Mononuclear cell (primary cell): Measurements from ENCODE around the gene NOL4. TPM values are rescaled to one million over a fixed set of nuclear protein-coding genes. Genes with fewer than 3 reads are reported as not detected.

Experiments
- H3K27me3 ChIP-seq: 2 replicates; pipeline ENCODE4 v1.6.0; 2011; ENCODE audit warnings: low read length, control low read depth; ENCODE audit not compliant: insufficient read depth
- H3K4me1 ChIP-seq: 2 replicates; pipeline ENCODE4 v1.5.1; 2011; ENCODE audit warnings: mild to moderate bottlenecking, low read length, control low read depth; ENCODE audit not compliant: insufficient read depth
- H3K4me3 ChIP-seq: 2 replicates; pipeline ENCODE4 v1.5.1; 2011; ENCODE audit warnings: mild to moderate bottlenecking, low read length, moderate library complexity
- H3K9me3 ChIP-seq: 2 replicates; pipeline ENCODE4 v1.5.1; 2011; ENCODE audit warnings: low read depth, mild to moderate bottlenecking, control low read depth, low read length
- total RNA-seq: library from RNA; depleted of rRNA; stranded (reverse); fragments of >200 nt; gene quantifications from one replicate; pipeline ENCODE4 v1.2.3, GENCODE V29; 2012

The NOL4 gene
- total RNA-seq, 1 donor = not detected

DNA sequence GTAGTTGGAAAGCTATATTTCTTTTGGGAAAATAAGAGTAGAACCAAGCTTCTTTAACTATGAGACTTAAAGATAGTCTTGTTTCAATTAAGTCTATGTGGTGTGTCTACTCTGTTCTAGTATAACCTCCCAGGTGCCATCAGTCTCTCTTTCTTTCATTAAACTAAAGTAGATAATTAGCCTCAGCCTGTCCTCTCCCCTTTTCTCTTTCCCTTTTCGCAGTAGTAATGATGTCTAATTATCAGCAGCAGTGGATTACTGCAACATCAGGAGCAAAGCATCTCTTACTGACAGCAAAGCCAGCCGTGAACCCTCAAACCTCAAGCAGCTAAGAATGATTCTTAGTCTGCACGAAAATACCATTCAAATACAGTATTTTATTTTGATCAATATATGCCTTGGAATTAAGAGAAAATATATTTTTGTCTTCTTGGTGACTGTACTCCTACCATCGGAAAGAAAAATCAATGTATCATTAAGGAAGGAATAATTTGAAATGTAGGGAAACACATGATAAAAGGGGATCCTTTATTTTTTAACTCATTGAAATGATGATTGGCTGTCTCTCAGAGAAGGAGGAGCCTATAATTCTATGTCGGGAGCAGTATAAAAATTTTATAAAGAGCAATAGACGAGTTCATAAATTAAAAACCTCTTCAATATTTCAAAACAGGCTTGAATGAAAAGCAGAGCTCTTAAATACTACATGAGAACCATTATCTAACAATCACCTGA lies 4.5 kb downstream of the NOL4 start:
- Histone ChIP-seq H3K9me3 (no peaks in the 10 kb centered on the region), H3K4me1 (no peaks in the 10 kb centered on the region), H3K27me3 (peaks cover 39% of the 10 kb centered on the region), H3K4me3 (no peak overlapping the region)

DNA sequence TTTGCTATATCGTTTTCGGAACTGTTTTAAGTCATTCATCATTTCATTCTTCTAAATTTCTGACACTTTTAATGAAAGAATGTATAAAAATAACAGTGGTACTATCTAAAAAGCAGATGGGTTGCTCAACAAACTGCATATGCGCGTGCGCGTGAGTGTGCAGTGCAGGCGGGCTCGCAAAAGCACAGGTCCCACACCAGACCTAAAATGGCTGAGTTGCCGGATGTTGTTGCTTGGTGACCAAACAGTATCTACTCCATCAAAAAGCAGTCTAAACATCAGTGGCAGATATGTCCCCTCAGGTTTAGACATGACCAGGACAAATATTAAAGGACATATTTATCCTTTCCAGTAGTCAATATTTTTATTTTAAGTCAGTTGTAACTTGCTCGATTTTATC lies 5.1 kb downstream of the NOL4 start:
- no peak overlapping the region for H3K4me3 ChIP-seq
- H3K9me3 ChIP-seq = no peaks in the 10 kb centered on the region
- no peaks in the 10 kb centered on the region for H3K4me1 ChIP-seq
- H3K27me3 ChIP-seq = peaks cover 39% of the 10 kb centered on the region

DNA sequence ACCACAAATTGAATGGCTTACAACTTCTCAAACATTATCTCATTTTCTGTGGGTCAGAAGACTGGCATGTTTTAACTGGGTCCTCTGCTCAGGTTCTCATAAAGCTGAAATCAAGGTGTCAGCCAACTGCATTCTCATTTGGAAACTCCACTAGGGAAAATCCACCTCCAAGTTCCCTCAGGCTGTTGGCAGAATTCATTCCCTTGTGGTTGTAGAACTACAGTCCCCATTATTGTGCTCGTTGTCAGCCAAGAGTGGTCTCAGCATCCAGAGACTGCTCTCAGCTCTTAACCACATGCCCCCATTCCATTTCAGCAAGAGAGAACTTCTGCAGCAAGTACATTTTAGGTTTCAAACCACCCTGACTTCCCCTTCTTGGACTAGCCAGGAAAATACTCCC lies 12.2 kb downstream of the NOL4 start:
- Histone ChIP-seq H3K27me3 (no peaks in the 10 kb centered on the region), H3K4me1 (no peaks in the 10 kb centered on the region), H3K4me3 (no peak overlapping the region), H3K9me3 (no peaks in the 10 kb centered on the region)

DNA sequence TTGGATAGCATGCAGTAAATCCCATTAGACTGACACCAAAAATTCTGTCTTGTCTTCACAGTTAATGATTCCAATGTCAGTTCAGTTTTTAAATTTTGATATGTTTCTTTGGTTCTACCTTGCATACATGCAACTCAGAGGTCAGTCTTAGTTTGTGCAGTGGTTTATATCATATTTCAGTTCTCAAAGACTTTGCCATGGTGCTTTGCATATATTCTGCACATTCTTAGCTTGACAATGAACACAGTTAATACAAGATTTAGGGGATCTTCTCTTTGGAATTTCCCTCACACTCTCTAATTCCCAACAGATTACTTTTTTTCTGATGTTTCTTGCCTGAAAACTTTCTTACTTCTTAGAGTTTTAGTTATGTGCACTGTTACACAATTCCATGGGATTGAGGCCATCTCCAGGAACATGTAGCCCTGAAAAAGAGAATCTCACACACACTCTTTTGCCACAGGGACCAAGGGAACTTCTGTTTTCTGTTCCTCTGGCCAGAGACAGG lies 17.3 kb downstream of the NOL4 start:
- no peaks in the 10 kb centered on the region for H3K9me3 ChIP-seq
- H3K4me1 ChIP-seq = no peaks in the 10 kb centered on the region
- H3K27me3 ChIP-seq = no peaks in the 10 kb centered on the region
- no peak overlapping the region for H3K4me3 ChIP-seq

DNA sequence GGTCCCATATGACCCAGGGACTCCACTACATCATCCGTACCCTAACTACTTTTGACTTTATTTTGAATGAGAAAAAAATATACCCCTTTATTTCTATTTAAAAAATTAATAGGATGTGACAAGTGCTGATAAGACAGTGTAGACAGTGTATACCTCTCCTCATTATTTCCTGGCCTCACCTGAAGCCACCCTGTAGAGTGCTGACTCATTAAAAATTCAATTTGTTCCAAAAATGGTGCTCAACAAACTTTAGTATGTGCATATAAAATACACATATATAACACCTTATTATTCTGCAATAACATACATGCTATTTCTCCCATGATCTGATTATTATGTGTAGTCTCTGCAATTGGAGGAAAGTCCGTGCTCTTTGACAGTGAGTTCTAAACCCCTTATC lies 20.8 kb downstream of the NOL4 start:
- no peaks in the 10 kb centered on the region for H3K9me3 ChIP-seq
- no peak overlapping the region for H3K4me3 ChIP-seq
- H3K4me1 ChIP-seq = no peaks in the 10 kb centered on the region
- H3K27me3 ChIP-seq = no peaks in the 10 kb centered on the region

DNA sequence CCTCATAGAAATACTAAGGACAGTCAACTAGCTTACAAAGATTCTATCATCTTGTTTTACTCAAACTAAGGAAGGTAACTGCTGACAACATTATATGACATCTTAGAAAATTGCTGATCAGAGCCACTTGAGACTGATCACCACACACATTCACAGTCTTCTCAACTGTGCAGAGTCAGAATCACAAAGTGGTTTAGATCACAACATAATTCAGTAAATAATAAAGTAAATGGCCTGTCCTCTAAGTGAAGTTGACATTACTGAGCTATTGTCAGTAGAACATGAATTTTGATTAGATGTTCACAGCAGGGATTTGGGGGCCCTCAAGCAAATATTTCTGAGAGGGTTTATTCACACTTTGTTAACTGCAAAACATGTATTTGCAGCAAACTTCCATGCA lies 28.5 kb downstream of the NOL4 start:
- no peaks in the 10 kb centered on the region for H3K27me3 ChIP-seq
- no peak overlapping the region for H3K4me3 ChIP-seq
- no peaks in the 10 kb centered on the region for H3K9me3 ChIP-seq
- no peaks in the 10 kb centered on the region for H3K4me1 ChIP-seq

DNA sequence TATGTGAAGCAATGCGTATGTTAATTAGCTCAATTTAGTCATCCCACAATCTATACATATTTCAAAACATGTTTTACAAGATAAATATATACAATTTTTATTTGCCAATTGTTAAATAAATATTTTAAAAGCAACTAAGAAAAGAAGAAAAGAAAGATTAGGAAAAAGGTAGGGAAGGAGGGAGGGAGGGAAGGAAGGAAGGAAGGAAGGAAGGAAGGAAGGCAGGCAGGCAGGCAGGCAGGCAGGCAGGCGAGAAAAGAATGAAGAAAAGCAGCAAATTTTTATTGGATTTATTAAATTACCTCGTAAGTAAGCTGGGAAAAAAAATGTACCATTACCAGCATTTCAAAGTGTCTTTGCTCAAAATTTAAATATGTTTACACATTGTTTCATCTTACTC lies 30.5 kb downstream of the NOL4 start:
- H3K4me1 ChIP-seq = no peaks in the 10 kb centered on the region
- H3K27me3 ChIP-seq = no peaks in the 10 kb centered on the region
- no peak overlapping the region for H3K4me3 ChIP-seq
- no peaks in the 10 kb centered on the region for H3K9me3 ChIP-seq

DNA sequence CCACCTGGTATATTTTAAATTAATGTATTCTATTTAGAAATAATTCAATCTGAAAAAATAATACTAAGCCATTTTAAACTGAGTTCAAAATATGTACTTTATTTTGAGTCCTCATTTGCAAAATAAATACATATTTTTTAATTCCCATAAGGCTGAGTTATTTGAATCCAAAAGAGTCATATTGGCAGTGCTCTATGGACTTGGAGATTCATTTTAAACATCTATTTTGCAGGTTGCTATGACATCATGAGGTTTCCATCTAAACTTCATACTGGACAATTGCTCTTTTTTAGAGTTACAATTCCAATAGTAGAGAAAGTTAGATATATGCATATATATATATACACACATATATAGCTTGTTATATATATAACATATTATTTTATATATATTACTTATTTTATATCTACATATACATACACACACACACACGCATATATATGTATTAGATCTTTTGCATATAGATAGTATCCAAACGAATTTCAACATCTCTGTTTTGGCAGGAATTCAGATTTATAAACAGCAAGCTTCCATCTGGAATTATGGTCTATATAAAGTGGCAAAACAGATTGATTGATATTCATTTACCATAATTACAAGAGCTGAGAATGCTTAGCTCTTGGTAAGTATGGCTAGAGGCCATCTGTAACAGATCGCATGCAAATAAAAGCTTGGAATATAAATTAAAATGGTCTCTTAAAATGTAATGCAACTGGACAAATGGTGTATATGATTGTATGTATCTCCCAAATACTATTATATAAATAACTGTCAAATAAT lies 34.9 kb downstream of the NOL4 start:
- H3K4me1 ChIP-seq = no peaks in the 10 kb centered on the region
- H3K27me3 ChIP-seq = no peaks in the 10 kb centered on the region
- no peaks in the 10 kb centered on the region for H3K9me3 ChIP-seq
- no peak overlapping the region for H3K4me3 ChIP-seq
